GM21515 (cell line): Measurements from ENCODE around the gene RNF212B.

Source experiments
- ATAC-seq: cut with Tn5 transposase; IDR thresholded peaks from one replicate; pipeline ENCODE4 v1.9.1; 2021; ENCODE audit not compliant: unreplicated experiment

RNF212B gene

GRCh38 chr14:23319746-23320583 lies 82.2 kb downstream of the RNF212B start:
- ATAC-seq = no peak

- ATAC-seq = peak; percentile 88
These were observed 83.1 kb downstream of the RNF212B start, which contains the start of gene PABPN1 for GRCh38 chr14:23320584-23321571. TSS of gene PABPN1 (plus strand) at chr14:23321457. CDS start at chr14:23321470, 13 bp downstream.

GRCh38 chr14:23321572-23322547 lies 84.1 kb downstream of the RNF212B start:
- ATAC-seq = peak; percentile 8
